ENCODE results near the gene COIL. TPM values are rescaled to one million over a fixed set of nuclear protein-coding genes. Genes with fewer than 3 reads are reported as not detected.

Gene COIL
- total RNA-seq, 4 donors from 2014 or later, result 6.3 to 9.7 (median 9.0) TPM

DNA sequence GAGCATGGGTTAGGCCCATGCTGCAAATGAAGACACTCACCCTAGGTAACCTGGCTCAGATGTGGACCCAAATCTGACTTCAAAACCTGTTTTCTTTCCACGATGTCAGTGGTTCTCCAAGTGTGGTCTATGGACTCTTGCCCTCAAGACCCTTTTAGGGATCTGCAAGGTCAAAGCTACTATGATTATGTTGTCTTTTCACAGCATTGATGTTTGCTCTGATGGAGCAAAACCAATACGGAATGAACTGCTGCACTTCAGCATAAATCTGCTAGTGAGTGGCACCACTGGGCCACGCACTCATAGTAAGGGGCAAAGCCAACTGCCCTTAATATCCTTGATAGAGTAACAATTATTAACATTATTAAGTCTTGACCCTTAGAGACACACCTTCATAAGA lies 25.4 kb downstream of the COIL start:
- DNase-seq (no peak), ATAC-seq (no peak)
- in situ Hi-C loops (cut with MboI; ENCODE audit: low sequenced_read_pairs in 4 of 4), result loop anchor here in 3 of 4 donors (5.0 to 10.0 kb wide), 2 partner anchors 118 to 121 kb away; no protein-coding TSS in a partner anchor

GRCh38 chr17:56934280-56934679 lies 26.6 kb downstream of the COIL start:
- no peaks in the 10 kb centered on the region for H3K4me1 ChIP-seq
- TF ChIP-seq, protein P1, sequence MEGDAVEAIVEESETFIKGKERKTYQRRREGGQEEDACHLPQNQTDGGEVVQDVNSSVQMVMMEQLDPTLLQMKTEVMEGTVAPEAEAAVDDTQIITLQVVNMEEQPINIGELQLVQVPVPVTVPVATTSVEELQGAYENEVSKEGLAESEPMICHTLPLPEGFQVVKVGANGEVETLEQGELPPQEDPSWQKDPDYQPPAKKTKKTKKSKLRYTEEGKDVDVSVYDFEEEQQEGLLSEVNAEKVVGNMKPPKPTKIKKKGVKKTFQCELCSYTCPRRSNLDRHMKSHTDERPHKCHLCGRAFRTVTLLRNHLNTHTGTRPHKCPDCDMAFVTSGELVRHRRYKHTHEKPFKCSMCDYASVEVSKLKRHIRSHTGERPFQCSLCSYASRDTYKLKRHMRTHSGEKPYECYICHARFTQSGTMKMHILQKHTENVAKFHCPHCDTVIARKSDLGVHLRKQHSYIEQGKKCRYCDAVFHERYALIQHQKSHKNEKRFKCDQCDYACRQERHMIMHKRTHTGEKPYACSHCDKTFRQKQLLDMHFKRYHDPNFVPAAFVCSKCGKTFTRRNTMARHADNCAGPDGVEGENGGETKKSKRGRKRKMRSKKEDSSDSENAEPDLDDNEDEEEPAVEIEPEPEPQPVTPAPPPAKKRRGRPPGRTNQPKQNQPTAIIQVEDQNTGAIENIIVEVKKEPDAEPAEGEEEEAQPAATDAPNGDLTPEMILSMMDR (IDR thresholded peaks at IDR 0.05 in 4 of 5, conservative IDR thresholded peaks at IDR 0.05 in 1 of 5), result no peak
- TF ChIP-seq POLR2A (IDR thresholded peaks at IDR 0.05), result no peak
- in situ Hi-C loops (cut with MboI; ENCODE audit: low sequenced_read_pairs in 4 of 4), result loop anchor here in 1 of 4 donors (10.0 kb wide), 1 partner anchor 119 kb away; no protein-coding TSS in a partner anchor
- intact Hi-C loops (cut with DNase I; ENCODE audit: low total_unique reads), result no loop called here
- no peaks in the 10 kb centered on the region for H3K27me3 ChIP-seq
- no peak for DNase-seq
- no peak overlapping the region for H3K4me3 ChIP-seq
- peaks cover 0 to 34% of the 10 kb centered on the region in 2 donors for H3K36me3 ChIP-seq
- no peak for ATAC-seq
- no peak overlapping the region for H3K27ac ChIP-seq
- no peaks in the 10 kb centered on the region for H3K9me3 ChIP-seq

More for the DNA sequence above, 25.4 kb downstream of the COIL start:
- TF ChIP-seq, protein P1 (IDR thresholded peaks at IDR 0.05 in 4 of 5, conservative IDR thresholded peaks at IDR 0.05 in 1 of 5), result no peak
- TF ChIP-seq POLR2A (IDR thresholded peaks at IDR 0.05), result no peak
- Histone ChIP-seq H3K4me1 (no peaks in the 10 kb centered on the region), H3K27ac (no peak overlapping the region), H3K9me3 (no peaks in the 10 kb centered on the region), H3K27me3 (no peaks in the 10 kb centered on the region), H3K4me3 (no peak overlapping the region), H3K36me3 (peaks cover 0 to 44% of the 10 kb centered on the region in 2 donors)
- intact Hi-C loops (cut with DNase I; ENCODE audit: low total_unique reads), result no loop called here

GRCh38 chr17:56933868-56934267 lies 27.0 kb downstream of the COIL start:
- ATAC-seq, result no peak
- no peak for TF ChIP-seq POLR2A (IDR thresholded peaks at IDR 0.05)
- TF ChIP-seq, protein P1 (IDR thresholded peaks at IDR 0.05 in 4 of 5, conservative IDR thresholded peaks at IDR 0.05 in 1 of 5), result no peak
- intact Hi-C loops (cut with DNase I; ENCODE audit: low total_unique reads) (no loop called here), in situ Hi-C loops (cut with MboI; ENCODE audit: low sequenced_read_pairs in 4 of 4) (loop anchor here in 1 of 4 donors (10.0 kb wide), 1 partner anchor 119 kb away; no protein-coding TSS in a partner anchor)
- no peaks in the 10 kb centered on the region for H3K9me3 ChIP-seq
- no peak overlapping the region for H3K4me3 ChIP-seq
- no peaks in the 10 kb centered on the region for H3K4me1 ChIP-seq
- no peaks in the 10 kb centered on the region for H3K27me3 ChIP-seq
- no peak overlapping the region for H3K27ac ChIP-seq
- no peak for DNase-seq
- H3K36me3 ChIP-seq, result peaks cover 0 to 30% of the 10 kb centered on the region in 2 donors

DNA sequence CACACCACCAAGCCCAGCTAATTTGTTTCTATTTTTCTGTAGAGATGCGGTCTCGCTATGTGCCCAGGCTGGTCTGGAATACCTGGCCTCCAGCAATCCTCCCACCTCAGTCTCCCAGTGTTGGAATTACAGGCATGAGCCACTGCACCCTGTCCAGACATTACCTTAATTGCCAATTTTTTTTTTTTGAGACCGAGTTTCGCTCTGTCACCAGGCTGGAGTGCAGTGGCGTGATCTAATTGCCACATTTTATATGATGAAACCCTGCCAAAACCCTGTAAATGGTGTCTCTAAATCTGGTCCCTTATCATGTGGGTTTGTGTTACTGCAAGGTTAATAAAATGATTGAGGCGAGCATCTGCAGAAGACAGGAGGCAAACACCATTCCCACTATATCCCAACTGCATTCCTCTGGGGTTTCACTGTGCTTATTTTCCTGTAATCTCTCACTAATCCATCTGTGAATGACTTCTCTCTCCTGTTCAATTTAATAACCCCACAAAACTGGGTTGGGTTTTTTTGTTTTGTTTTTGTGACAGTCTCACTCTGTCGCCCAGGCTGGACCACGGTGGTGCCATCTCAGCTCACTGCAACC lies 27.6 kb downstream of the COIL start:
- no peak overlapping the region for H3K27ac ChIP-seq
- no peak for TF ChIP-seq POLR2A (IDR thresholded peaks at IDR 0.05)
- H3K9me3 ChIP-seq, result no peaks in the 10 kb centered on the region
- intact Hi-C loops (cut with DNase I; ENCODE audit: low total_unique reads), result no loop called here
- in situ Hi-C loops (cut with MboI; ENCODE audit: low sequenced_read_pairs in 4 of 4), result loop anchor here in 1 of 4 donors (10.0 kb wide), 1 partner anchor 118 kb away; no protein-coding TSS in a partner anchor
- no peak for ATAC-seq
- no peak for DNase-seq
- no peak overlapping the region for H3K4me3 ChIP-seq
- H3K4me1 ChIP-seq, result no peaks in the 10 kb centered on the region
- H3K36me3 ChIP-seq, result peaks cover 0 to 23% of the 10 kb centered on the region in 2 donors
- H3K27me3 ChIP-seq, result no peaks in the 10 kb centered on the region

DNA sequence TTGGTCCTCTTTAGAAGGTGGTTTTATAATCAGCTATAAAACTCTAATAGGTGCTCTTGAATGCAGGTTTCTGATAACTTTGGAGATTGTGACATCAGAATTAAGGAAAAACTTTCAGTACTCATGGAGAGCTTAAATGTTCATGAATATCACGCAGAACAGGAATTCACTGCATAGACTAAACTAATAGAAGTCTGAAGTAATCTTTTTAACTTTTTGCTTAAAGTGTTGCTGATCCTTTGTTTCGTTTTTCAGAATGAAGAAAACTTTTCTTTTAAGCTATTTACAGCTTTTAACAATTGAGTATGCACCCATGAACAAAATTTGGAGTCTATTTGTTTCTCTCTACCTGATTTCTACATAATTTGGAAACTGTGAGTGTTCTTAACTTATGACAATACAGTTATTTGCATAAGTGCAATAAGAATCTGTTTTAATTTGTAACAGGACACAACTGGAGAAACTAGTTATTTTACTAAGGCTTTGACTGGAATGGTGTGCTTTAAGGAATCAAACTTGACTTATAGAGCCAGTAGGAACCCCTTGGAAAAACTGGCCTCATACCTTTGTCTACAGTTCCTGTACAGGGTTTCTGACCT lies 30.0 kb downstream of the COIL start:
- in situ Hi-C loops (cut with MboI; ENCODE audit: low sequenced_read_pairs in 4 of 4) (loop anchor here in 1 of 4 donors (10.0 kb wide), 1 partner anchor 116 kb away; no protein-coding TSS in a partner anchor), intact Hi-C loops (cut with DNase I; ENCODE audit: low total_unique reads) (no loop called here)
- no peak for TF ChIP-seq POLR2A (IDR thresholded peaks at IDR 0.05)
- TF ChIP-seq, protein P1 (IDR thresholded peaks at IDR 0.05 in 4 of 5, conservative IDR thresholded peaks at IDR 0.05 in 1 of 5), result no peak
- Histone ChIP-seq H3K27ac (no peak overlapping the region), H3K27me3 (no peaks in the 10 kb centered on the region), H3K4me1 (no peaks in the 10 kb centered on the region), H3K4me3 (no peak overlapping the region), H3K36me3 (peaks cover 0 to 14% of the 10 kb centered on the region in 2 donors), H3K9me3 (no peaks in the 10 kb centered on the region)
- DNase-seq (no peak), ATAC-seq (no peak)

All from gastrocnemius medialis (tissue), 4 donors.